Measurements from ENCODE around the gene MGAM2. TPM values are rescaled to one million over a fixed set of nuclear protein-coding genes. Genes with fewer than 3 reads are reported as not detected.

Gene MGAM2
- total RNA-seq, 4 donors from 2014 or later, result 11.6 to 116 (median 90.3) TPM

- H3K36me3 ChIP-seq, result no peaks in the 10 kb centered on the region
- DNase-seq, result no peak
- H3K9me3 ChIP-seq, result no peaks in the 10 kb centered on the region
- H3K4me1 ChIP-seq, result no peaks in the 10 kb centered on the region
- no peaks in the 10 kb centered on the region for H3K27me3 ChIP-seq
- no peak overlapping the region for H3K27ac ChIP-seq
- H3K4me3 ChIP-seq, result no peak overlapping the region
- TF ChIP-seq CTCF (IDR thresholded peaks at IDR 0.05), result no peak
- no peak for TF ChIP-seq POLR2A (IDR thresholded peaks at IDR 0.05)
Observed at GRCh38 chr7:142263598-142264380, 152.3 kb downstream of the MGAM2 start.

Other genes starting within 250 kb of the MGAM2 start
- gene OR9A4, start 195.3 kb upstream of the MGAM2 start, total RNA-seq, result not detected
- gene CLEC5A, start 164.7 kb upstream of the MGAM2 start, total RNA-seq, result not detected
- gene TAS2R38, start 137.9 kb upstream of the MGAM2 start, total RNA-seq, result 1 to 10 TPM in 2 of 4 donors, not detected in 2; 1.3 to 2.7 TPM
- 100 to 1,000 TPM in 3 of 4 donors, 1 to 10 TPM in 1; 9.1 to 922 (median 596) TPM for gene MGAM, start 115.8 kb upstream of the MGAM2 start, total RNA-seq
- gene PRSS58, start 146.3 kb downstream of the MGAM2 start, total RNA-seq, result not detected

All from Peyer's patch (tissue), 4 donors.